Endothelial cell of umbilical vein (primary cell): Measurements from ENCODE around the gene HPSE2.

ENCODE experiments used
- CTCF ChIP-seq, 2 donors: IDR thresholded peaks; 1 replicate in 1 of 2; 2 replicates in 1 of 2; pipeline ENCODE4 v1.5.1; 2011; ENCODE audit warnings: low read length in 2 of 2, mild to moderate bottlenecking in 2 of 2, moderate library complexity in 2 of 2, control low read depth in 1 of 2, inconsistent platforms in 1 of 2, low read depth in 1 of 2; ENCODE audit not compliant: insufficient read depth in 1 of 2; ENCODE audit errors: extremely low read depth in 1 of 2
- POLR2A ChIP-seq: IDR thresholded peaks from 2 replicates; pipeline ENCODE4 v1.6.1; 2012; ENCODE audit warnings: low read depth, mild to moderate bottlenecking, control low read depth, low read length

GRCh38 chr10:98814470-98814869, 421.2 kb downstream of the HPSE2 start:
- TF ChIP-seq CTCF (IDR thresholded peaks at IDR 0.05; ENCODE audit: extremely low read depth in 1 of 2, insufficient read depth in 1 of 2, low read depth in 1 of 2, low read length in 2 of 2) (no peak), POLR2A (no peak)
